Activated naive CD4-positive, alpha-beta T cell treated with anti-CD3 and anti-CD28 coated beads, Interleukin-2, amount 50 U/mL, for 24 hours (primary cell): Measurements from ENCODE around the gene LYPD1.

Experiments used
- H3K27ac Mint-ChIP-seq: one replicate; pipeline ENCODE4 v1.8.0; 2021; ENCODE audit warnings: mild to moderate bottlenecking, mixed read lengths
- H3K27me3 Mint-ChIP-seq: one replicate; pipeline ENCODE4 v1.8.0; 2021; ENCODE audit warnings: mixed read lengths
- H3K36me3 Mint-ChIP-seq: one replicate; pipeline ENCODE4 v1.8.0; 2021; ENCODE audit warnings: mixed read lengths
- H3K4me1 Mint-ChIP-seq: one replicate; pipeline ENCODE4 v1.8.0; 2021; ENCODE audit warnings: mixed read lengths
- H3K4me3 Mint-ChIP-seq: one replicate; pipeline ENCODE4 v1.8.0; 2021; ENCODE audit warnings: mild to moderate bottlenecking, mixed read lengths
- H3K9me3 Mint-ChIP-seq: one replicate; pipeline ENCODE4 v1.8.0; 2021; ENCODE audit warnings: mixed read lengths

The LYPD1 gene

DNA sequence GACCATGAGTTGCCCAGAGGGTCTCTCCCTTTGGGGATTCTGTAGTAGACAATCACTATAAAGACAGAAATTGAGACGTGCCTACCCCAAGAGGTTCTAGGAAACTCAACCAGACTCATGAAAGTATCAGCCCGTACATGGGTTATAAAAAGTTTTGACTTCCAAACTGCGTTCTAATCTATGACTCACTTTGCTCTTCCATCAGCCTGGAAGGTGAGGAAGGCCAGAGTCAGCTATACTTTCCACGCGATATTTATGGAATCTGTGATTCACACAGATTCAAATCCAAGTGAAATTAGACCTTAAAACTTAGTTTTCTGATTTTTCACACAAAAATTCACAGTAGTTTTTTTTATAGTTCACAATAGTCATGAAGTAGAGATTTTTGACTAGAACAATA, 7.7 kb upstream of the LYPD1 start:
- no peaks in the 10 kb centered on the region for H3K9me3 Mint-ChIP-seq
- H3K27ac Mint-ChIP-seq: no peak overlapping the region
- peaks cover 13% of the 10 kb centered on the region for H3K27me3 Mint-ChIP-seq
- H3K36me3 Mint-ChIP-seq: no peaks in the 10 kb centered on the region
- H3K4me3 Mint-ChIP-seq: no peak overlapping the region
- H3K4me1 Mint-ChIP-seq: no peaks in the 10 kb centered on the region

DNA sequence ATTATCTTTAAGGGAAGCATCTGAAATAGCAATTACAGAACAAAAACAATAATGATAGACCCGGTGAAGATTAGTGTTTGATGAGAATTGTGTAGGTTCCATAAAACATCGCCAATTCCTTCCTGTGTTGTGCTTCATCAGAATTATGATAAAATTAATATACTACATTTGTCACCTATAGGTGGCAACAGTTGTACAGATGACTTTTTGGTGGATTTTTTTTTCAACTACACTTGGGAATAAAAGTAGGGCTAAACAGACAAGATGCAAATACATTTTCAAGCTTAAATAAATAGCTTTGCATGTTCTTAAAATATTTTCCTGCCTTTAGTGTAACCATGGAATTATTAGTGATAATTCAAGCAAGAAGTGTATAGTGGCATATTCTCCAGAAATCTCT, 7.0 kb upstream of the LYPD1 start:
- Mint-ChIP-seq H3K36me3 (no peaks in the 10 kb centered on the region), H3K4me1 (no peaks in the 10 kb centered on the region), H3K27me3 (peaks cover 13% of the 10 kb centered on the region), H3K27ac (no peak overlapping the region), H3K9me3 (no peaks in the 10 kb centered on the region), H3K4me3 (no peak overlapping the region)

DNA sequence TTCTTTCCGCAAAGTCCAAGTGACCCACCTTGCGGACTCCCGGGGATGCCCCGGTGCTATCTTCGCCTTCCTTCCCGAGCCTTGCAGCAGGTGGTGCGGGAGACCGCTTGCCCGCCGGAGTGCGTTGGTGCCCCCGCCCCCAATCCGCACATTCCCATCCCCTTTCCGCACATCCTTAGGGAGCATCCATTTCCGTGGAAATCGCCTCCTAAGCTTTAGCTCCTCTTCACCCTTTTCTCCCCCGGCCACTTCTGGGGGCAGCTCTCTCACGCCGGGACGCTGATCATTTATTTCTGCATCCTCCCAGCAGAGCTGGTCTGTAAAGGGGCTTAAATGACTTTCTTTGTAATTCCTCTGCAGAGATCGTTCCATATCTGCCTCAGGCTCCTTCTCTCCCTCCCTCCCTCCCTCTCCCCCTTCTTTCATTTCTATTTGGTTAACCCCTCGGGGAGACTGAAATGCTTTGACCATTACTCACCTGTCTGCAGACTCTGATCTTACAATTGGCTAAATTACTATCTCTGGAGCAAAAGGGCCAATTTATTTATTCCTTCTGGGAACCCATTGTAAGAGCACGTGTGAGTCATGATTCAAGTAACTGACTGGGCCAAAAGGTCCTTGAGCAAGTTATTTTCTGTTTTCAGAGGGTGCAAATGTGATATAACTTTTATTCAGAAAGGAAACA, 1.3 kb upstream of the LYPD1 start:
- Mint-ChIP-seq H3K27me3 (peaks cover 27% of the 10 kb centered on the region), H3K27ac (no peak overlapping the region), H3K4me1 (no peaks in the 10 kb centered on the region), H3K4me3 (no peak overlapping the region), H3K9me3 (no peaks in the 10 kb centered on the region), H3K36me3 (no peaks in the 10 kb centered on the region)

DNA sequence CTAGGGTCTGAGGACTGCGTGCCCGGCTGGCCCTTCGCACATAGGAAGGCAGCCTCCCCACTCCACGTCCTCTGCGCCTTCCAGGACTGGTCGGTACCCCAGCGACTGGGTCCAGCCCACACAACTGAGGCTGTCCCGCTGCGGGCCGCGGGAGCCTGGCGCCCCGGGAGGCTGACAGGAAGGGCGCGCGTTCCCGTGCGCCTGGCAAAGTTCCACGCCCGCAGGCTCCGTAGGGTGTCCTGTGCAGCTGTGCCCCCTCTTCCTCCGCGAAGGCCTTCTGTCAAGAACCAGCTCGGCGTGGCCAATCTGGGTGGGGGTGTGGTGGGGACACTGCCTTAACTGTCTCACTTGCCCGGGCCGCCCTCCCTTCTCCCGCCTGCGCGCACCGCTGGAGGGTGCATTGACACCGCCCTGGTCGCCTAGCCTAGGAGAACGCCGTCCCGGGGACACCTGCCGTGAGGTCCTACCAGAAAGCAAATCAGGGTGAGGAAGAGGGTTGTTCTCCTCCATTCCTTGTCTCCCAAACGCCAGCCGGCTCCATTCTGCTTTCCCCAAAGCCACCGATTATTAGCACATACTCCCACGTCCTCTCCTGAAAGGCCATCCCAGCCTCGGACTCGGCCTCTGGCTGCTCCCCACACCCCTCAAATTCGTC, 618 bp upstream of the LYPD1 start:
- H3K4me3 Mint-ChIP-seq: no peak overlapping the region
- no peaks in the 10 kb centered on the region for H3K9me3 Mint-ChIP-seq
- H3K36me3 Mint-ChIP-seq: no peaks in the 10 kb centered on the region
- no peak overlapping the region for H3K27ac Mint-ChIP-seq
- H3K4me1 Mint-ChIP-seq: no peaks in the 10 kb centered on the region
- H3K27me3 Mint-ChIP-seq: peaks cover 27% of the 10 kb centered on the region

DNA sequence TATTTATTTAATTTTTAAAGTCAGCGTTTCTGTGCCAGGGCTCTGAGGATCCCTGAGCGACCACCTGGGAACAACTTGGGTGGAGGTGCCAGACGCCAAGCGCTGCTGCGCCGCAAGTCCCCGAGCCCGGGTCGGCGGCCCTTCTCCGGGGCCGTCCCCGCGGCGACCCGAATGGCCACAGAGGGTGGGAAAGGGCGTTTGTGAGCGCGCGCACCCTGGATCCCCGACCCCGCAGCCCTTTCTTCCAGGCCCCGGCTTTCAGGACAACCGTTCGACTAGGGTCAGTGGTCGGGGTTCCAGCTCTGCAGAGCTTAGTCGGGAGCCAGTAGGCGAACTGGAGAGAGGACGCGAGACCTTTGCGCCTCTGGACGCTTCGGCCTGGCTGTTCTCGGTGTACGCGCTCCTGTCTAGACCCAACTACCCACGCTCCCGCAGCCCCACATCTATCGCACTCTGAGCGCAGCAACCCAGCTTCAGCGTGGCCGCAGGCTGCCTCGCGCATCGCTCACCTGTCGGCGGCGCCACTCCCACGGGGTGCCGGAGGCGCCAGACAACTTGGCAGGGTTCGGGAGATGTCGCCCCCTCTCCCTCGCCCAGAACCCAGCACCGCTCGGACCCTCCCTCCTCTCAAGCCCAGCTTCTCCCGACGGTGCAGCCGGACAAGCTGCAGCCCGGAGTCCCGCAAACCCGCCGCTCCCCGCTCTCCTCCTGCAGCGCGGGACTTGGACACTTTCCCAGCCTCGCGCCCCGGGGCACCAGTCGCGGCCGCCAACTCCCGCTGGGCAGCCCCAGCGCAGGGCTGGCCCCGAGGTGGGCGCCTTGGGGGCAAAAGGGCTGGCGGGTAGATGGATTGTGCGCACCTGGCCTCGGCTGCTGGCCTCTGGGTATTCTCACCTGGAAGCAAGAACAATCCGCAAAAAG, 758 bp downstream of the LYPD1 start:
- Mint-ChIP-seq H3K4me1 (no peaks in the 10 kb centered on the region), H3K4me3 (no peak overlapping the region), H3K9me3 (no peaks in the 10 kb centered on the region), H3K36me3 (no peaks in the 10 kb centered on the region), H3K27ac (no peak overlapping the region), H3K27me3 (peaks cover 22% of the 10 kb centered on the region)

DNA sequence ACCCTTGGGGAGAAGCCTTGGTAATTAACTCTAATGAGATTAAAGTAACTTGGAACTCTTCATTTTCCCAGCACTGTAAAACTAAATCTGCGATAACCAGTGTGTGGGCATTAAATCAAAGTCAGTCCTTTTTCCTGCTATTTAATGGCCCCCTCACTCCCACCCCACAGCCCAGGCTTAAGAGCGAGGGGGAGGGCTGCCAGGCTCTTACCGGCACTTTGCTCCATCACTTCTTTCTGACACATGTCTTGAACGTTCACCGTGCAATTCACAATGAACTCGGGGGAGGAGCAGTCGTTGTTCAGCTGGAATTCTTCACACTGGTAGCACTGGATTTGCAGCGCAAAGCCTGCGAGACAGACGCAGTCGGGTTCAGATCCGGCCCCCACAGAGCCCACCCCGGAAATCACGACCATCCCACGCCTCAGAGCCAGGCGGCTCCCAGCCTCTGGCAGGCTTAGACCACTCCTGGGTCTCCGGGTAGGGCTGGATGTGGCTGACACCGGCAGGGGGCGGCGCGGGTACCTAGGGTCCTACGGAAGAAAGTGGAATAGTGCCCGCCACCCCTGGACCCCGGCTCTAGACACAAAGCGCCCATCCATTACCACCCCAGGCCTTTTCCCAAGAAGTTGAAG, 1.7 kb downstream of the LYPD1 start:
- H3K27ac Mint-ChIP-seq: no peak overlapping the region
- H3K36me3 Mint-ChIP-seq: no peaks in the 10 kb centered on the region
- peaks cover 18% of the 10 kb centered on the region for H3K27me3 Mint-ChIP-seq
- H3K4me3 Mint-ChIP-seq: no peak overlapping the region
- H3K9me3 Mint-ChIP-seq: no peaks in the 10 kb centered on the region
- H3K4me1 Mint-ChIP-seq: no peaks in the 10 kb centered on the region

DNA sequence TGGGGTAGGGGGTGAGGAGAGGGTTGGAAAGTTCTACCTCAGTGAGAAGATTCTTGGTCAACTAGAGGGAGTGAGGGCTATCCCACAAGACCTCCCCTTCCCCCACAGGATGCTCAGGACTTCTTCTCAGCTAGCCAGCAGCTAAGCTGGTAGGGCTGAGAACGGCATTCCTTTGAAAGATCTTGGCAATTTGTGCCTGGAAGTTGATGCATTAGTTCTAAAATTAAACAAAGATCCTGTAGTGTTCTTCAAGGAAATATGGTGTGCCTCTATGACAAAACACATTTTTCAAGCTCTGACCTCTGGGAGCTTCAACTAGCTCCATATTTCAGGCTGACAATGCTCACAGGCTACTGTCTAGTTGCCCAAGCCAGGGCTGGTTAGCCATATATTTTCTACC, 2.3 kb downstream of the LYPD1 start:
- Mint-ChIP-seq H3K9me3 (no peaks in the 10 kb centered on the region), H3K27ac (no peak overlapping the region), H3K4me1 (no peaks in the 10 kb centered on the region), H3K4me3 (no peak overlapping the region), H3K27me3 (peaks cover 16% of the 10 kb centered on the region), H3K36me3 (no peaks in the 10 kb centered on the region)

DNA sequence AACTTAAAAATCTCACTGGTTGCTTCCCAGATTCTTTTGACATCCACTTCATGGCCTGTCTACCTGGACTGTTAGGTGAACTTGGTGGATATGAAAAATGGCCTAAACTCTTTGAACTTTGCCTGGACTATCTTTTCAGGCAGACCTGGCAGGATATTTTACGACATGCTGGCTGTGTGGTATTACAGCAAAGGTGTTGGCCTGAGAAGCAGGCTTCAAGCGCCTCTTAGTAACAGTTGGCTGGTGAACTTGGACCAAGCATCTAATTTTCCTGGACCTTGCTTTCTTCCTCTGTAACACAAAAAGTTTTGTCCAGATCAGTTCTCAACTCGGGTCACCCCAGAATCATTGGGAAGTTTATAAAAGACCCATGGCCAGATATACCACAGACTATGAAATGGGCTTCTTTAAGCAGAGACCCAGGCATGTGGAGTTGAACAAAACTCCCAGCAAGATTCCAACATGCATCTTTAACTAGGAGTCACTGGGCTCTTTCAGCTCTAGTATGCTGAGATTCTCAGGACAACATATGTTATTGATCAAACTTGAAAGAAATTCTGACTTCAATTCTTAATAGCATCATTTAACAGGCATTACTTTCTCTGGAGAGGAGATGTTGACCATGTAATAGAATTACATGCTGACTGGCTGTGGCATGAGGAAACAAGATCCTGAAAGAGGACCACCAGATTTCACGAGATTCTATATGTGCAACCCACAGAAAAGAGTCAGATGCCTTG, 4.4 kb downstream of the LYPD1 start:
- H3K36me3 Mint-ChIP-seq: no peaks in the 10 kb centered on the region
- H3K27me3 Mint-ChIP-seq: peaks cover 9% of the 10 kb centered on the region
- no peak overlapping the region for H3K4me3 Mint-ChIP-seq
- H3K4me1 Mint-ChIP-seq: no peaks in the 10 kb centered on the region
- no peak overlapping the region for H3K27ac Mint-ChIP-seq
- H3K9me3 Mint-ChIP-seq: peaks cover 5% of the 10 kb centered on the region

DNA sequence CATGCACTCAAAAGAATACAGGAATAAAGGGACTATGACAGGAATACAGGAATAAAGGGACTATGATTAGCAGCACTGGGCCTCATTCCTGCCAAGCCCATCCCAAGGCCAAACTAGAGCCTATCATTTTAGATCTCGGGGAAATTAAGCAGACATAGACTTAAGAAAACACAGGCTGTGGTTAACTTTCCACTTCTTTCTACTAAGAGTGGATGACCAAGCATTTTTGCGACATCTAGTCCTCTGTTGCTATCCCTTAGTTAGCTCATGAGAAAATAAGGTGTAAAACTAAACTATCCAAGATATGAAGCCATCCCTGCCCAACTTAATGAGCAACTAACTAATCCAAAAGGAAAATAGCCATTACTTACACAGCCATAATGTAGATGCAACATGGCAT, 5.9 kb downstream of the LYPD1 start:
- Mint-ChIP-seq H3K36me3 (no peaks in the 10 kb centered on the region), H3K27ac (no peak overlapping the region), H3K27me3 (peaks cover 9% of the 10 kb centered on the region), H3K4me1 (no peaks in the 10 kb centered on the region), H3K4me3 (no peak overlapping the region), H3K9me3 (peaks cover 5% of the 10 kb centered on the region)

DNA sequence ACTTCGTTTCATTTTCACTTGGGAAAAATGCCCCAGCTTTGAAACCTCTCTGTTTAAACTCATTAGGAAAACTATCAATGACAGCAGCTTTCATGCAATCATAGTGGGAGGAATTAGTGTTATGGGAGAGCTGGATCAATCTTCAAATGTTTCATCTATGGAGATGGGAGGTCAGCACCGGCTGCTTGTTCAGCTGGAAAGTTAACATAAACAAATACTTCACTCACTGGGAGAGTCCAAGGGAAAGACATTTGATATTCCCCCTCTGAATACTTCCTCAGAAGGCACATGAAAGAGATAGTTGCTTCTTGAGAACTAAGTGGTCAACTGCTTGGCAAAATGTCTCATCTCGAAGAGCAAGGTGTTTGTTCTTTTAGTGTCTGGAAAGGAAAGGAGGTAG, 7.3 kb downstream of the LYPD1 start:
- Mint-ChIP-seq H3K27ac (no peak overlapping the region), H3K4me1 (no peaks in the 10 kb centered on the region), H3K9me3 (peaks cover 8% of the 10 kb centered on the region), H3K36me3 (no peaks in the 10 kb centered on the region), H3K27me3 (peaks cover 4% of the 10 kb centered on the region), H3K4me3 (no peak overlapping the region)

DNA sequence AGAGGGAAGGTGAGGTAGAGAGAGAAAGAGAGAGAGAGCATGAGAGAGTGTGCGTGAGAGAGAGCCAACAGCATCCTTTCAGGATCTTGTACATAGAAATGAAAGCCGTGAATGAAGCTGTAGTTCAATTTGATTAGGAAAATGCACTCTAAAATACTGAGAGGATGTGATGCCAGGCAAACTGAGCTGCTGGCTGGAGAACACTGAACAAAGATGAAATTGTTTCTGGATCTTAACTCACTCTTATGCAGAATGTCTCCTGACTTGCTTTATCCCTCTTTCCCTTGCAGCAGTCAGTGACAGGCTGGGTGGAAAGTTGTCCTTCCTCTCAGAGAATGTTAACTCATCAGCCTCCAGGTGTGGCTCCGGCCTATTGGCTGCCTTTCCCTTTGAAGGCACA, 10.7 kb downstream of the LYPD1 start:
- no peak overlapping the region for H3K27ac Mint-ChIP-seq
- no peaks in the 10 kb centered on the region for H3K4me1 Mint-ChIP-seq
- no peak overlapping the region for H3K4me3 Mint-ChIP-seq
- H3K36me3 Mint-ChIP-seq: no peaks in the 10 kb centered on the region
- H3K27me3 Mint-ChIP-seq: peaks cover 4% of the 10 kb centered on the region
- H3K9me3 Mint-ChIP-seq: peaks cover 10% of the 10 kb centered on the region

DNA sequence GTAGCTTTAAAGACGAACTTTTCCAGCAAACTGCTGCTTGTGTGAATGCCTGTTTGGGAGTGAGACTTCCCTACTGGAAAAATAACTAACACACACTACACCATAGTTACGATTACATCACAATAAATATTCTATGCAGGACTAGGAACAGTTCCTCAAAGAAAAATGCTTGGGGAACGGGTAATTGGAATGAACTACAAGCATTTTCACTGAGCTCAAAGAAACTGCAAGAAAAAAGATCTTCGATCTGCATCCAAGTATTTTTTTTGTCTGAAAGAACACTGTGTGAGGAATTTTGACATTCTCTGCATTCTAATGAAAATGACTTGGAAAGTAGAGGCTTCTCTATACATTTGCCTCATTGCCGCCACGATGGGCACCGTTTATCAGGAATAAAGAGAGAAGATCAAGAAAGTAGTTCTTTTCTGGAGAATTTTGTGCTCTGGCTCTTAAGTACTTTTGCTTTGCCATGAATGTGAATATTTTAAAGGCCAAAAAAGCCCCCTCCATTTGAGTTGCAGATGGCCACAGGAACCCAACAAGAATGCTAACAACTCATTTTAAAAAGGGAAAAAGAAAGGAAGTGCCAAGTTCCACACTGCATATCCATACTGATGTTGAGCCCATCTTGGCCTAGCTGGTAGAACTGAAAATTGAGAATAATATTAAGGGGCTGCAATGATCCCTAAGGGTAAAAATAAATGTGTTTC, 13.6 kb downstream of the LYPD1 start:
- Mint-ChIP-seq H3K4me1 (no peaks in the 10 kb centered on the region), H3K27ac (no peak overlapping the region), H3K36me3 (no peaks in the 10 kb centered on the region), H3K4me3 (no peak overlapping the region), H3K9me3 (peaks cover 8% of the 10 kb centered on the region), H3K27me3 (peaks cover 1% of the 10 kb centered on the region)

DNA sequence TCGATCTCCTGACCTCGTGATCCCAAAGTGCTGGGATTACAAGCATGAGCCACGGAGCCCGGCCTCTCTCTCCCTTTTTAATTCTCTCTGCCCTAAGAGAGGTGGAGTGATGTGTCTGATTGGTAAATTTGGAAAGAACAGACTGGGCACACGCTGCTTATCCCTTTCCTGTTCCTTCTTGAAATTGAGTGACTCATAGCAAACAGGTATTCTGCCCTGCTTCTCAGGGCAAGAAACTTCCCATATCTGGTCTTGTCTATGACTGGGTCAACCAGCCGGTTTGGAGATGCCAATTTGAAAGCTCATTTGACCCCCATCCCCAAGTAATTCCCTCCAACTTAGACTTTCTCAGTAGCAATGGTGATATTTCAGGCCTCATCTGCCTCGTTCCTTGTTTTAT, 15.0 kb downstream of the LYPD1 start:
- Mint-ChIP-seq H3K36me3 (no peaks in the 10 kb centered on the region), H3K27me3 (no peaks in the 10 kb centered on the region), H3K4me3 (no peak overlapping the region), H3K4me1 (no peaks in the 10 kb centered on the region), H3K27ac (no peak overlapping the region), H3K9me3 (peaks cover 4% of the 10 kb centered on the region)

DNA sequence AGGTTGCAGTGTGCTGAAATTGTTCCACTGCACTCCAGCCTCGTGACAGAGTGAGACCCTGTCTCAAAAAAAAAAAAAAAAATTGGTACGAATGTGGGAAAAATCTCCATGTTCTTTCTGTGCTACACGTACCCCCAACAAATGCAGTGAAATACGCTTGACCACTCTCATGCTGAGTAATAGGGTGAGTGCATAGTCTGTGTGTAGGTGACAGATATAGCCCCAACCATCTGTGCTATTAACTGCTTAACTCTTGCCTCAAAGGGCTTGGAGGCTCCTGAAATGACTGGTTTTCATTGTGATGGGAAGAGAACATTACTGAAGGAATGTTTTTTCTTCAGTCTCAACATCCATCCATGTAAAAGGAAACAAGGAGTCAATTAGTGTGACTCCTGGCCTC, 15.7 kb downstream of the LYPD1 start:
- H3K27me3 Mint-ChIP-seq: no peaks in the 10 kb centered on the region

DNA sequence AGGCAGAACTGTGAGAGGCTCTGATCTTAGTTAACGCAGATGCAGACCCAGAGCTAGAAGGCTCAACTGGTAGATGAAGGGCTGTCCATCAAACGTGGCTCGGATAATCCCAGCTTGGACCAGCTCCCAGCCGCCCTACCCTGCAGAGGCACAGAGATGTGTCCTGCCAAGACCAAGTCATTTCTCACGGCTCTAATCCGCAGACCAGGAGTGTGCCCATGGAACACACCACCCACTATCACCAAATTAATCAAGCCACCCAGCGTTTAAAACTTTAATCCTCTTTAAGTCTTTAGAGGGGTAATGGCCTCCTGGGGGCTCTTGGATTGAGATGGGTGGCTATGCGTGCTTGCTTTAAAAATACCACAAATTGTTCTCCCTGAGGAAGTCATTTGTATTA, 17.5 kb downstream of the LYPD1 start:
- H3K4me1 Mint-ChIP-seq: no peaks in the 10 kb centered on the region
- no peaks in the 10 kb centered on the region for H3K36me3 Mint-ChIP-seq
- no peak overlapping the region for H3K4me3 Mint-ChIP-seq
- no peaks in the 10 kb centered on the region for H3K27me3 Mint-ChIP-seq
- H3K27ac Mint-ChIP-seq: no peak overlapping the region
- H3K9me3 Mint-ChIP-seq: no peaks in the 10 kb centered on the region

More for the DNA sequence above, 15.7 kb downstream of the LYPD1 start:
- Mint-ChIP-seq H3K36me3 (no peaks in the 10 kb centered on the region), H3K4me1 (no peaks in the 10 kb centered on the region), H3K4me3 (no peak overlapping the region), H3K27ac (no peak overlapping the region), H3K9me3 (peaks cover 4% of the 10 kb centered on the region)
